Esophagus squamous epithelium (tissue), 5 donors: ENCODE data around the gene EYS. TPM values are rescaled to one million over a fixed set of nuclear protein-coding genes. Genes with fewer than 3 reads are reported as not detected.
"Not testable (repeated sequence)": the region's sequence is repeated elsewhere in the genome, so short reads cannot be mapped to it uniquely, and the experiment has no call there.

ENCODE experiments used
- DNase-seq: peaks from one replicate; lab custom pipeline; 2025; lab: John Stamatoyannopoulos, UW
- H3K27ac ChIP-seq, 4 donors: fragments of 200-600 bp; sonication (generic); one replicate each; pipeline ENCODE4 v1.5.1; 2016 to 2019; ENCODE audit warnings: mild to moderate bottlenecking in 1 of 4
- H3K27me3 ChIP-seq, 4 donors: fragments of 200-600 bp; sonication (generic); 1 replicate in 3 of 4; 2 replicates in 1 of 4; pipeline versions ENCODE4 v1.5.1 to v1.6.0; 2017 to 2021; ENCODE audit warnings: antibody characterized with exemption in 1 of 4
- H3K36me3 ChIP-seq, 3 donors: fragments of 200-600 bp; sonication (generic); one replicate each; pipeline ENCODE4 v1.5.1; 2016 to 2019
- H3K4me1 ChIP-seq, 3 donors: fragments of 200-600 bp; sonication (generic); one replicate each; pipeline ENCODE4 v1.5.1; 2017 to 2019
- H3K4me3 ChIP-seq, 4 donors: fragments of 200-600 bp; sonication (generic); 1 replicate in 3 of 4; 2 replicates in 1 of 4; pipeline ENCODE4 v1.5.1; 2016 to 2019; ENCODE audit warnings: mild to moderate bottlenecking in 2 of 4, moderate library complexity in 1 of 4
- H3K9me3 ChIP-seq, 3 donors: fragments of 200-600 bp; sonication (generic); one replicate each; pipeline ENCODE4 v1.5.1; 2016 to 2019
- CTCF ChIP-seq, 6 experiments: fragments of 450-650 bp in 4 of 6; fragments of 200-600 bp in 2 of 6; sonication (generic) in 2 of 6; IDR thresholded peaks; one replicate each; pipeline ENCODE4 v1.5.1; 2016 to 2019; ENCODE audit warnings: antibody characterized with exemption in 6 of 6, mild to moderate bottlenecking in 4 of 6, moderate library complexity in 4 of 6
- POLR2A ChIP-seq, 4 donors: fragments of 450-650 bp; IDR thresholded peaks; one replicate each; pipeline ENCODE4 v1.6.1; 2017; ENCODE audit warnings: antibody characterized with exemption in 4 of 4, mild to moderate bottlenecking in 4 of 4, moderate library complexity in 3 of 4
- WGBS, 2 donors: methylation state at CpG; one replicate each; pipeline ENCODE4 v1.1.5; 2018; 5-methylcytosine and 5-hydroxymethylcytosine counted together
- intact Hi-C: fragments of 100-400 bp; cut with DNase I; formaldehyde crosslinking; loops from one replicate; pipeline ENCODE4 v1.15.0; 2022
- total RNA-seq, 4 donors: library from RNA; depleted of rRNA; stranded (reverse); fragments of >200 nt; gene quantifications; one replicate each; pipeline ENCODE4 v1.1.0, GENCODE V29; 2016
- donor health status: DM: yes; HTN: yes; CAD: no.

Gene EYS
- total RNA-seq, 4 donors from 2014 or later: 0.87 TPM; not detected in 3

- H3K4me1 ChIP-seq: no peaks in the 10 kb centered on the region
- no peaks in the 10 kb centered on the region for H3K36me3 ChIP-seq
- H3K4me3 ChIP-seq: no peak overlapping the region
- intact Hi-C loops: no loop called here
- no peaks in the 10 kb centered on the region for H3K9me3 ChIP-seq
- no peak for DNase-seq
- no peak for TF ChIP-seq CTCF (IDR thresholded peaks at IDR 0.05)
- no peak for TF ChIP-seq POLR2A (IDR thresholded peaks at IDR 0.05)
- H3K27ac ChIP-seq: no peak overlapping the region
- no peaks in the 10 kb centered on the region for H3K27me3 ChIP-seq
These were observed 1770.6 kb downstream of the EYS start for GRCh38 chr6:63936399-63936798.

- no peaks in the 10 kb centered on the region for H3K27me3 ChIP-seq
- no peaks in the 10 kb centered on the region for H3K9me3 ChIP-seq
- DNase-seq: no peak
- intact Hi-C loops: no loop called here
- no peak for TF ChIP-seq CTCF (IDR thresholded peaks at IDR 0.05)
- no peak for TF ChIP-seq POLR2A (IDR thresholded peaks at IDR 0.05)
- H3K27ac ChIP-seq: no peak overlapping the region
- H3K36me3 ChIP-seq: no peaks in the 10 kb centered on the region
- no peaks in the 10 kb centered on the region for H3K4me1 ChIP-seq
- H3K4me3 ChIP-seq: no peak overlapping the region
These were observed 1771.3 kb downstream of the EYS start for GRCh38 chr6:63935732-63936131.

GRCh38 chr6:63933948-63934347, 1773.1 kb downstream of the EYS start:
- H3K4me1 ChIP-seq, intact Hi-C loops, H3K36me3 ChIP-seq: not testable (repeated sequence)

GRCh38 chr6:63930848-63931247, 1776.2 kb downstream of the EYS start:
- H3K27me3 ChIP-seq: no peaks in the 10 kb centered on the region
- no peaks in the 10 kb centered on the region for H3K4me1 ChIP-seq
- intact Hi-C loops: no loop called here
- TF ChIP-seq POLR2A (IDR thresholded peaks at IDR 0.05): no peak
- TF ChIP-seq CTCF (IDR thresholded peaks at IDR 0.05): no peak
- H3K4me3 ChIP-seq: no peak overlapping the region
- H3K9me3 ChIP-seq: no peaks in the 10 kb centered on the region
- no peaks in the 10 kb centered on the region for H3K36me3 ChIP-seq
- H3K27ac ChIP-seq: no peak overlapping the region
- no peak for DNase-seq

More at GRCh38 chr6:63933948-63934347, 1773.1 kb downstream of the EYS start:
- H3K4me3 ChIP-seq, DNase-seq, H3K27me3 ChIP-seq, H3K9me3 ChIP-seq, H3K27ac ChIP-seq: not testable (repeated sequence)
- 83 to 95% methylated on average over 1 to 4 of the region's 4 CpGs for WGBS, 2 donors

- intact Hi-C loops: loop anchor here (10.0 kb wide), 1 partner anchor 396 kb away; no protein-coding TSS in a partner anchor
- no peak for DNase-seq
- Histone ChIP-seq H3K36me3 (no peaks in the 10 kb centered on the region), H3K4me3 (no peak overlapping the region), H3K27me3 (no peaks in the 10 kb centered on the region), H3K27ac (no peak overlapping the region), H3K4me1 (no peaks in the 10 kb centered on the region), H3K9me3 (no peaks in the 10 kb centered on the region)
- WGBS, 2 donors: 68 to 72% methylated on average over 2 of the region's 2 CpGs
- TF ChIP-seq CTCF (IDR thresholded peaks at IDR 0.05) (no peak), POLR2A (IDR thresholded peaks at IDR 0.05) (no peak)
These were observed 1777.9 kb downstream of the EYS start for GRCh38 chr6:63929111-63929510.

- Histone ChIP-seq H3K9me3 (no peaks in the 10 kb centered on the region), H3K27ac (no peak overlapping the region), H3K36me3 (no peaks in the 10 kb centered on the region), H3K4me3 (no peak overlapping the region), H3K4me1 (no peaks in the 10 kb centered on the region), H3K27me3 (no peaks in the 10 kb centered on the region)
- intact Hi-C loops: loop anchor here (10.0 kb wide), 1 partner anchor 396 kb away; no protein-coding TSS in a partner anchor
- no peak for TF ChIP-seq CTCF (IDR thresholded peaks at IDR 0.05)
- no peak for TF ChIP-seq POLR2A (IDR thresholded peaks at IDR 0.05)
- WGBS, 2 donors: 68 to 72% methylated on average over 3 of the region's 3 CpGs
- no peak for DNase-seq
These were observed 1778.4 kb downstream of the EYS start for GRCh38 chr6:63928613-63929012.
